Activated T-helper 1 cell treated with anti-CD3 and anti-CD28 coated beads, Interleukin-12 subunit alpha, Interleukin-12 subunit beta, Interleukin-2, Interleukin-4 antibody, amounts not matched to agents 30 ng/mL and 10 ng/mL and 1 ng/mL, durations not matched to agents 14 hours and 24 hours and 36 hours (primary cell): ENCODE data around the gene SMIM24. TPM values are rescaled to one million over a fixed set of nuclear protein-coding genes. Genes with fewer than 3 reads are reported as not detected.
"Not testable (repeated sequence)": the region's sequence is repeated elsewhere in the genome, so short reads cannot be mapped to it uniquely, and the experiment has no call there.

Experiments
- DNase-seq: peaks from one replicate; pipeline ENCODE4 v3.0.0; 2021; ENCODE audit warnings: low spot score
- H3K27ac Mint-ChIP-seq: one replicate; pipeline ENCODE4 v1.8.0; 2021; ENCODE audit warnings: mild to moderate bottlenecking, mixed read lengths
- H3K27me3 Mint-ChIP-seq: one replicate; pipeline ENCODE4 v1.8.0; 2022; ENCODE audit warnings: mild to moderate bottlenecking, moderate library complexity, mixed read lengths; ENCODE audit not compliant: insufficient read depth
- H3K36me3 Mint-ChIP-seq: one replicate; pipeline ENCODE4 v1.8.0; 2021; ENCODE audit warnings: low read depth, mixed read lengths
- H3K4me1 Mint-ChIP-seq: one replicate; pipeline ENCODE4 v1.8.0; 2021; ENCODE audit warnings: low read depth, mixed read lengths
- H3K4me3 Mint-ChIP-seq: one replicate; pipeline ENCODE4 v1.8.0; 2021; ENCODE audit warnings: mild to moderate bottlenecking, moderate library complexity, mixed read lengths
- H3K9me3 Mint-ChIP-seq: one replicate; pipeline ENCODE4 v1.8.0; 2021; ENCODE audit warnings: mixed read lengths
- intact Hi-C: fragments of 100-400 bp; cut with micrococcal nuclease; formaldehyde crosslinking; loops from one replicate; pipeline ENCODE4 v1.15.1; 2024
- total RNA-seq: library from RNA; stranded (reverse); gene quantifications from 2 replicates; pipeline ENCODE4 v1.2.3, GENCODE V29; 2022

Gene SMIM24
- total RNA-seq, 1 donor from 2014 or later: not detected

DNA sequence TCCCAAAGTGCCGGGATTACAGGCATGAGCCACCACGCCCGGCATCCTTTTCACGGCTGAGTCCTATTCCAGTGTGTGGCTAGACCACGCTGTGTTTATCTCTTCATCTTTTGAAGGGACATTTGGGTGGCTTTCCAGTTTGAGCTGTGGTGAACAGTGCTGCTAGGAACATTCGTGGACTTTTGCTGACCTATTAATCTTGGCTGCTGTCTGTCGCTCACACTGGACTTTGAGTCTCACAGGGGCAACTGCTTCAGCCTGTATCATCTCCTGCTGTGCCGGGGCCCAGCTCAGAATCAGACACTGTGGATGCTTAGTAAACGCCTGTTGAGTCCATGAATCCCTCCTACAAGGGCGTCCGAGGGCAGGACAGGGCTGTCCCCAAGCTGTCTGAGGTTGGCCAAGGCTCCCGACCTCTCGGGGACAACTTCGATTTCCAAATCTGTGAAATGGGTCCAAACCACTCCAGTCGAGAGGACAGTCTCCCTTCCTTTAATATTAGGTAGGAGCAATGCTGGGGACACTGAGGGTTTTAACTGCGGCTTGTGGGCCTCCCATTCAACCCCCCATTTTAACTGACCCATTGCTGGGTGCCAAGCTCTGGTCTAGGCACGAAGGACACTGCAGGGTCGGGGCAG is 48.4 kb downstream of the SMIM24 start:
- intact Hi-C loops: no loop called here
- Mint-ChIP-seq H3K27me3 (peaks cover 5% of the 10 kb centered on the region), H3K9me3 (no peaks in the 10 kb centered on the region), H3K4me1 (peaks cover 6% of the 10 kb centered on the region), H3K4me3 (no peak overlapping the region), H3K27ac (no peak overlapping the region), H3K36me3 (peaks cover 2% of the 10 kb centered on the region)
- no peak for DNase-seq

DNA sequence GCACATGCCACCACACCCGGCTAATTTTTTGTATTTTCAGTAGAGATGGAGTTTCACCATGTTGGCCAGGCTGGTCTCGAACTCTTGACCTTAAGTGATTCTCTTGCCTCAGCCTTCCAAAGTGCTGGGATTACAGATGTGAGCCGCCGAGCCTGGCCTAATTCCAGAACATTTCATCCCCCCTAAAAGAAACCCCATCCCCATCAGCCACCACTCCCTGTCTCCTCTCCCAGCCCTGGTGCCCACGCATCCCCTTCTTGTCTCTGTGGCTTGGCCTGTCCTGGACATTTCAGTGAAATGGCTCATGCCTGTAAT is 50.0 kb downstream of the SMIM24 start:
- intact Hi-C loops, H3K9me3 Mint-ChIP-seq, H3K36me3 Mint-ChIP-seq, H3K27me3 Mint-ChIP-seq, H3K4me3 Mint-ChIP-seq, H3K27ac Mint-ChIP-seq, DNase-seq, H3K4me1 Mint-ChIP-seq: not testable (repeated sequence)

DNA sequence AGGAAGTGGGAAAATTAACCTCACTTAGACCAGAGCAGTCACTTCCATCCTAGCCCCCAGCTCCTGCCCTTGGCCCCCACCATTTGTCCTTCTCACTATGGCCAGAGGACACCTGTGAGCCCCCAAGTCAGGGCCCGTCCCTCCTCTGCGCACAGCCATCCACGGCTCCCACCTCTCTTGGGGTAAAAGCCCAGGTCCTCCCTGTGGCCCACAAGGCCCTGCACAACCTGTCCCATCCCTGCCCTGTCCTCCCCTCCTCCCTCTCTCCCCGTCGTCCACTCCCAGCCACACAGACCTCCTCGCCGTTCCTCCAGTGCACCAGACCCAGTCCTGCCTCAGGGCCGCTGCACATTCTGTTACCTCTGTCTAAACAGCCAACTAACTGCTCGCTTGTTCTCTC is 53.9 kb downstream of the SMIM24 start:
- DNase-seq: no peak
- intact Hi-C loops: no loop called here
- Mint-ChIP-seq H3K9me3 (no peaks in the 10 kb centered on the region), H3K4me3 (no peak overlapping the region), H3K27ac (no peak overlapping the region), H3K27me3 (no peaks in the 10 kb centered on the region), H3K4me1 (no peaks in the 10 kb centered on the region), H3K36me3 (peaks cover 6% of the 10 kb centered on the region)

Other genes starting within 250 kb of the SMIM24 start
- 16.8 and 18.7 TPM in 2 replicates for gene NFIC, start 113.9 kb downstream of the SMIM24 start, total RNA-seq
- gene SMIM44, start 2.9 kb upstream of the SMIM24 start, total RNA-seq: not detected in 2 replicates
- 20.6 and 21.6 TPM in 2 replicates for gene DOHH, start 20.1 kb upstream of the SMIM24 start, total RNA-seq
- 41.1 and 45.3 TPM in 2 replicates for gene FZR1, start 25.8 kb upstream of the SMIM24 start, total RNA-seq
- 1.4 and 1.7 TPM in 2 replicates for gene TEKTIP1, start 58.6 kb upstream of the SMIM24 start, total RNA-seq
- 126 and 136 TPM in 2 replicates for gene MFSD12, start 77.1 kb upstream of the SMIM24 start, total RNA-seq
- 56.4 and 63.0 TPM in 2 replicates for gene HMG20B, start 92.4 kb upstream of the SMIM24 start, total RNA-seq
- gene GIPC3, start 105.0 kb upstream of the SMIM24 start, total RNA-seq: 0.31 and 0.39 TPM in 2 replicates
- gene TBXA2R, start 126.3 kb upstream of the SMIM24 start, total RNA-seq: 0.47 and 1.0 TPM in 2 replicates
- gene CACTIN, start 146.3 kb upstream of the SMIM24 start, total RNA-seq: 37.2 and 40.8 TPM in 2 replicates
- 24.5 and 28.0 TPM in 2 replicates for gene PIP5K1C, start 219.9 kb upstream of the SMIM24 start, total RNA-seq
- 0.08 TPM in 1 of 2 replicates, not detected in the other for gene TJP3, start 227.9 kb upstream of the SMIM24 start, total RNA-seq